HG03175 (cell line): ENCODE data around the gene COL5A1.

Experiments
- ATAC-seq: cut with Tn5 transposase; IDR thresholded peaks from one replicate; pipeline ENCODE4 v1.9.1; 2021; ENCODE audit warnings: mild to moderate bottlenecking, moderate library complexity; ENCODE audit not compliant: unreplicated experiment

Gene COL5A1

GRCh38 chr9:134808447-134808792 is 166.8 kb downstream of the COL5A1 start:
- no peak for ATAC-seq

GRCh38 chr9:134809292-134809691 is 167.7 kb downstream of the COL5A1 start:
- ATAC-seq = no peak

- no peak for ATAC-seq
These were observed 168.2 kb downstream of the COL5A1 start for GRCh38 chr9:134809826-134810225.

- no peak for ATAC-seq
These were observed 169.6 kb downstream of the COL5A1 start for GRCh38 chr9:134811079-134811672.

- no peak for ATAC-seq
These were observed 170.2 kb downstream of the COL5A1 start for GRCh38 chr9:134811673-134812342.

- no peak for ATAC-seq
These were observed 170.7 kb downstream of the COL5A1 start for GRCh38 chr9:134812343-134812673.

- no peak for ATAC-seq
These were observed 172.2 kb downstream of the COL5A1 start for GRCh38 chr9:134813841-134814240.

- no peak for ATAC-seq
These were observed 173.1 kb downstream of the COL5A1 start for GRCh38 chr9:134814598-134815215.

- no peak for ATAC-seq
These were observed 174.0 kb downstream of the COL5A1 start for GRCh38 chr9:134815435-134816214.

GRCh38 chr9:134816264-134816663 is 174.7 kb downstream of the COL5A1 start:
- ATAC-seq = no peak

GRCh38 chr9:134818000-134818568 is 176.5 kb downstream of the COL5A1 start:
- no peak for ATAC-seq

GRCh38 chr9:134818591-134818990 is 177.0 kb downstream of the COL5A1 start:
- ATAC-seq = no peak

- no peak for ATAC-seq
These were observed 179.3 kb downstream of the COL5A1 start for GRCh38 chr9:134820901-134821300.

GRCh38 chr9:134822541-134822940 is 180.9 kb downstream of the COL5A1 start:
- no peak for ATAC-seq

GRCh38 chr9:134823623-134824022 is 182.0 kb downstream of the COL5A1 start:
- ATAC-seq = no peak

- ATAC-seq = no peak
These were observed 183.0 kb downstream of the COL5A1 start for GRCh38 chr9:134824583-134824982.

- no peak for ATAC-seq
These were observed 183.4 kb downstream of the COL5A1 start for GRCh38 chr9:134825025-134825424.

- no peak for ATAC-seq
These were observed 185.0 kb downstream of the COL5A1 start for GRCh38 chr9:134826336-134827285.

- no peak for ATAC-seq
These were observed 186.0 kb downstream of the COL5A1 start for GRCh38 chr9:134827559-134827958.

GRCh38 chr9:134827993-134828392 is 186.4 kb downstream of the COL5A1 start:
- no peak for ATAC-seq
